ENCODE measurements around the gene POSTN.
"Not testable (repeated sequence)": the region's sequence is repeated elsewhere in the genome, so short reads cannot be mapped to it uniquely, and the experiment has no call there.

Gene POSTN

GRCh38 chr13:37561031-37561430 lies 37.5 kb downstream of the POSTN start:
- H3K36me3 ChIP-seq (ENCODE audit: control insufficient read depth in 2 of 2, insufficient read depth in 2 of 2, low read length in 2 of 2) = no peaks in the 10 kb centered on the region
- no peak overlapping the region for H3K9ac ChIP-seq (ENCODE audit: low read depth in 1 of 2, low read length in 2 of 2)
- no peak overlapping the region for H3K27ac ChIP-seq (ENCODE audit: low read depth in 2 of 2, low read length in 2 of 2)
- H3K9me3 ChIP-seq (ENCODE audit: control insufficient read depth in 2 of 2, low read length in 2 of 2) = peaks cover 0 to 3% of the 10 kb centered on the region in 2 donors
- H3K4me3 ChIP-seq (ENCODE audit: low read length in 2 of 2) = no peak overlapping the region
- no peaks in the 10 kb centered on the region for H3K27me3 ChIP-seq (ENCODE audit: control insufficient read depth in 2 of 2, insufficient read depth in 2 of 2, low read length in 2 of 2)
- no peaks in the 10 kb centered on the region for H3K4me1 ChIP-seq (ENCODE audit: control insufficient read depth in 2 of 2, insufficient read depth in 2 of 2, low read length in 2 of 2)

GRCh38 chr13:37560526-37560925 lies 38.0 kb downstream of the POSTN start:
- Histone ChIP-seq H3K36me3 (ENCODE audit: control insufficient read depth in 2 of 2, insufficient read depth in 2 of 2, low read length in 2 of 2) (no peaks in the 10 kb centered on the region), H3K4me3 (ENCODE audit: low read length in 2 of 2) (no peak overlapping the region), H3K4me1 (ENCODE audit: control insufficient read depth in 2 of 2, insufficient read depth in 2 of 2, low read length in 2 of 2) (no peaks in the 10 kb centered on the region), H3K9me3 (ENCODE audit: control insufficient read depth in 2 of 2, low read length in 2 of 2) (peaks cover 0 to 3% of the 10 kb centered on the region in 2 donors), H3K27me3 (ENCODE audit: control insufficient read depth in 2 of 2, insufficient read depth in 2 of 2, low read length in 2 of 2) (no peaks in the 10 kb centered on the region), H3K27ac (ENCODE audit: low read depth in 2 of 2, low read length in 2 of 2) (no peak overlapping the region), H3K9ac (ENCODE audit: low read depth in 1 of 2, low read length in 2 of 2) (no peak overlapping the region)

DNA sequence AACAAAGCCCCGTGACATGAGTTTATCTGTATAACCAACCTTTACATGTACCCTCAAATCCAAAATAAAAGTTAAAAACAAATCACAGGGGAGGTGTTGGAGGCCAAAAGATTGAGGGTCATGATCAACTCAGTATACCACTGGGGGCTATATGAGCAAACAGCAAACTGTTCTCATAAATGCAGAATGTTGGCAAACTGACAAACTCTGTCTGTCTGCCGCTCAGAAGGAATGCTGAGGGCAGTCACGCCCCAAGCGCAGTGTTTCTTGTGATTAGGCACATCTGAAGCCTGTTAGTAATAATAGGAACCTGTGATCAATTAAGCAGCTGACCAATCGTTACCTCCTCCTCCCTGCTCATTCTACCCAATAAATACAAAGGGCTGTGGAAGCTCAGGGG lies 39.8 kb downstream of the POSTN start:
- H3K36me3 ChIP-seq (ENCODE audit: control insufficient read depth in 2 of 2, insufficient read depth in 2 of 2, low read length in 2 of 2); H3K9ac ChIP-seq (ENCODE audit: low read depth in 1 of 2, low read length in 2 of 2); H3K27ac ChIP-seq (ENCODE audit: low read depth in 2 of 2, low read length in 2 of 2); H3K9me3 ChIP-seq (ENCODE audit: control insufficient read depth in 2 of 2, low read length in 2 of 2); H3K27me3 ChIP-seq (ENCODE audit: control insufficient read depth in 2 of 2, insufficient read depth in 2 of 2, low read length in 2 of 2); H3K4me3 ChIP-seq (ENCODE audit: low read length in 2 of 2); H3K4me1 ChIP-seq (ENCODE audit: control insufficient read depth in 2 of 2, insufficient read depth in 2 of 2, low read length in 2 of 2): not testable (repeated sequence)

GRCh38 chr13:37546087-37546486 lies 52.5 kb downstream of the POSTN start:
- Histone ChIP-seq H3K36me3 (ENCODE audit: control insufficient read depth in 2 of 2, insufficient read depth in 2 of 2, low read length in 2 of 2) (no peaks in the 10 kb centered on the region), H3K4me3 (ENCODE audit: low read length in 2 of 2) (no peak overlapping the region), H3K27ac (ENCODE audit: low read depth in 2 of 2, low read length in 2 of 2) (no peak overlapping the region), H3K9me3 (ENCODE audit: control insufficient read depth in 2 of 2, low read length in 2 of 2) (no peaks in the 10 kb centered on the region), H3K9ac (ENCODE audit: low read depth in 1 of 2, low read length in 2 of 2) (no peak overlapping the region), H3K4me1 (ENCODE audit: control insufficient read depth in 2 of 2, insufficient read depth in 2 of 2, low read length in 2 of 2) (no peaks in the 10 kb centered on the region), H3K27me3 (ENCODE audit: control insufficient read depth in 2 of 2, insufficient read depth in 2 of 2, low read length in 2 of 2) (no peaks in the 10 kb centered on the region)

DNA sequence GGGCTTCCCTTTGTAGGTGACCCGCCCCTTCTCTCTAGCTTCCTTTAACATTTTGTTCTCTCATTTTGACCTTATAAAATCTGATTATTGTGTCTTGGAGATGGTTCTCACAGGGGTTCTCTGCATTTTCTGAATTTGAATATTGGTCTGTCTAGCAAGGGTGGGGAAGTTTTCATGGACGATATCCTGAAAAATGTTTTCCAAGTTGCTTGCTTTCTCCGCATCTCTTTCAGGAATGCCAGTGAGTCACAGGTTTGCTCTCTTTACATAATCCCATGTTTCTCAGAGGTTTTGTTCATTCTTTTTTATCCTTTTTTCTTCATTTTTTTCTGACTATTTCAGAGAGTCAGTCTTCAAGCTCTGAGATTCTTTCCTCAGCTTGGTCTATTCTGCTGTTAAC lies 53.6 kb downstream of the POSTN start:
- Histone ChIP-seq H3K9me3 (ENCODE audit: control insufficient read depth in 2 of 2, low read length in 2 of 2) (no peaks in the 10 kb centered on the region), H3K27ac (ENCODE audit: low read depth in 2 of 2, low read length in 2 of 2) (no peak overlapping the region), H3K4me3 (ENCODE audit: low read length in 2 of 2) (no peak overlapping the region), H3K9ac (ENCODE audit: low read depth in 1 of 2, low read length in 2 of 2) (no peak overlapping the region), H3K36me3 (ENCODE audit: control insufficient read depth in 2 of 2, insufficient read depth in 2 of 2, low read length in 2 of 2) (no peaks in the 10 kb centered on the region), H3K4me1 (ENCODE audit: control insufficient read depth in 2 of 2, insufficient read depth in 2 of 2, low read length in 2 of 2) (no peaks in the 10 kb centered on the region), H3K27me3 (ENCODE audit: control insufficient read depth in 2 of 2, insufficient read depth in 2 of 2, low read length in 2 of 2) (no peaks in the 10 kb centered on the region)

- Histone ChIP-seq H3K9me3 (ENCODE audit: control insufficient read depth in 2 of 2, low read length in 2 of 2) (no peaks in the 10 kb centered on the region), H3K4me3 (ENCODE audit: low read length in 2 of 2) (no peak overlapping the region), H3K27ac (ENCODE audit: low read depth in 2 of 2, low read length in 2 of 2) (no peak overlapping the region), H3K36me3 (ENCODE audit: control insufficient read depth in 2 of 2, insufficient read depth in 2 of 2, low read length in 2 of 2) (no peaks in the 10 kb centered on the region), H3K27me3 (ENCODE audit: control insufficient read depth in 2 of 2, insufficient read depth in 2 of 2, low read length in 2 of 2) (no peaks in the 10 kb centered on the region), H3K9ac (ENCODE audit: low read depth in 1 of 2, low read length in 2 of 2) (no peak overlapping the region), H3K4me1 (ENCODE audit: control insufficient read depth in 2 of 2, insufficient read depth in 2 of 2, low read length in 2 of 2) (no peaks in the 10 kb centered on the region)
These were observed 58.5 kb downstream of the POSTN start for GRCh38 chr13:37539976-37540605.

GRCh38 chr13:37539170-37539569 lies 59.4 kb downstream of the POSTN start:
- H3K4me1 ChIP-seq (ENCODE audit: control insufficient read depth in 2 of 2, insufficient read depth in 2 of 2, low read length in 2 of 2) = no peaks in the 10 kb centered on the region
- no peak overlapping the region for H3K27ac ChIP-seq (ENCODE audit: low read depth in 2 of 2, low read length in 2 of 2)
- H3K4me3 ChIP-seq (ENCODE audit: low read length in 2 of 2) = no peak overlapping the region
- no peaks in the 10 kb centered on the region for H3K27me3 ChIP-seq (ENCODE audit: control insufficient read depth in 2 of 2, insufficient read depth in 2 of 2, low read length in 2 of 2)
- no peaks in the 10 kb centered on the region for H3K36me3 ChIP-seq (ENCODE audit: control insufficient read depth in 2 of 2, insufficient read depth in 2 of 2, low read length in 2 of 2)
- no peaks in the 10 kb centered on the region for H3K9me3 ChIP-seq (ENCODE audit: control insufficient read depth in 2 of 2, low read length in 2 of 2)
- no peak overlapping the region for H3K9ac ChIP-seq (ENCODE audit: low read depth in 1 of 2, low read length in 2 of 2)

DNA sequence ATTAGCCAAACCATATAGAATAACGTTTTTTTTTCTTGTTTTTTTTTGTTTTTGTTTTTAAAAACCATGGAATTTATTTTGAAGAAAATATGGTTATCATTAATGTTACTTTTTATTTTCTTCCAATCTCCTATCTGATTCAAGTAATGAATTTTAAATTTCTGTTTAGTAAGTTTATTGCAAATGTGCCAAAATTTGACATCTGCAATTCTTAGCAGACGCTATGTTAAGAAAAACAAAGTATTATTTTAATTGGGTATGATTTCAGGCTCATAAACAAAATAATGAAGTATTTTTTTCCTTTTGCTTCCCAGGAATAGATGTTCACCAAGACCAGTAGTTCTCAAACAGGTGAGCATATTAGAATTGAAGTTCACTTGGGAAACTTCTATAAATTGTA lies 63.1 kb downstream of the POSTN start:
- no peak overlapping the region for H3K4me3 ChIP-seq (ENCODE audit: low read length in 2 of 2)

GRCh38 chr13:37534676-37535075 lies 63.9 kb downstream of the POSTN start:
- Histone ChIP-seq H3K36me3 (ENCODE audit: control insufficient read depth in 2 of 2, insufficient read depth in 2 of 2, low read length in 2 of 2) (no peaks in the 10 kb centered on the region), H3K4me3 (ENCODE audit: low read length in 2 of 2) (no peak overlapping the region), H3K9me3 (ENCODE audit: control insufficient read depth in 2 of 2, low read length in 2 of 2) (peaks cover 0 to 3% of the 10 kb centered on the region in 2 donors), H3K27ac (ENCODE audit: low read depth in 2 of 2, low read length in 2 of 2) (no peak overlapping the region), H3K27me3 (ENCODE audit: control insufficient read depth in 2 of 2, insufficient read depth in 2 of 2, low read length in 2 of 2) (no peaks in the 10 kb centered on the region), H3K9ac (ENCODE audit: low read depth in 1 of 2, low read length in 2 of 2) (no peak overlapping the region), H3K4me1 (ENCODE audit: control insufficient read depth in 2 of 2, insufficient read depth in 2 of 2, low read length in 2 of 2) (no peaks in the 10 kb centered on the region)

More for the DNA sequence above, 63.1 kb downstream of the POSTN start:
- H3K9ac ChIP-seq (ENCODE audit: low read depth in 1 of 2, low read length in 2 of 2) = no peak overlapping the region
- H3K9me3 ChIP-seq (ENCODE audit: control insufficient read depth in 2 of 2, low read length in 2 of 2) = peaks cover 0 to 3% of the 10 kb centered on the region in 2 donors
- H3K36me3 ChIP-seq (ENCODE audit: control insufficient read depth in 2 of 2, insufficient read depth in 2 of 2, low read length in 2 of 2) = no peaks in the 10 kb centered on the region
- H3K27ac ChIP-seq (ENCODE audit: low read depth in 2 of 2, low read length in 2 of 2) = no peak overlapping the region
- no peaks in the 10 kb centered on the region for H3K27me3 ChIP-seq (ENCODE audit: control insufficient read depth in 2 of 2, insufficient read depth in 2 of 2, low read length in 2 of 2)
- no peaks in the 10 kb centered on the region for H3K4me1 ChIP-seq (ENCODE audit: control insufficient read depth in 2 of 2, insufficient read depth in 2 of 2, low read length in 2 of 2)

- no peak overlapping the region for H3K27ac ChIP-seq (ENCODE audit: low read depth in 2 of 2, low read length in 2 of 2)
- H3K4me1 ChIP-seq (ENCODE audit: control insufficient read depth in 2 of 2, insufficient read depth in 2 of 2, low read length in 2 of 2) = no peaks in the 10 kb centered on the region
- H3K9me3 ChIP-seq (ENCODE audit: control insufficient read depth in 2 of 2, low read length in 2 of 2) = peaks cover 0 to 3% of the 10 kb centered on the region in 2 donors
- no peak overlapping the region for H3K9ac ChIP-seq (ENCODE audit: low read depth in 1 of 2, low read length in 2 of 2)
- H3K4me3 ChIP-seq (ENCODE audit: low read length in 2 of 2) = no peak overlapping the region
- no peaks in the 10 kb centered on the region for H3K36me3 ChIP-seq (ENCODE audit: control insufficient read depth in 2 of 2, insufficient read depth in 2 of 2, low read length in 2 of 2)
- no peaks in the 10 kb centered on the region for H3K27me3 ChIP-seq (ENCODE audit: control insufficient read depth in 2 of 2, insufficient read depth in 2 of 2, low read length in 2 of 2)
These were observed 64.4 kb downstream of the POSTN start for GRCh38 chr13:37534181-37534580.

GRCh38 chr13:37531049-37531448 lies 67.5 kb downstream of the POSTN start:
- Histone ChIP-seq H3K36me3 (ENCODE audit: control insufficient read depth in 2 of 2, insufficient read depth in 2 of 2, low read length in 2 of 2) (no peaks in the 10 kb centered on the region), H3K27me3 (ENCODE audit: control insufficient read depth in 2 of 2, insufficient read depth in 2 of 2, low read length in 2 of 2) (no peaks in the 10 kb centered on the region), H3K27ac (ENCODE audit: low read depth in 2 of 2, low read length in 2 of 2) (no peak overlapping the region), H3K9me3 (ENCODE audit: control insufficient read depth in 2 of 2, low read length in 2 of 2) (peaks cover 0 to 3% of the 10 kb centered on the region in 2 donors), H3K4me1 (ENCODE audit: control insufficient read depth in 2 of 2, insufficient read depth in 2 of 2, low read length in 2 of 2) (no peaks in the 10 kb centered on the region), H3K9ac (ENCODE audit: low read depth in 1 of 2, low read length in 2 of 2) (no peak overlapping the region), H3K4me3 (ENCODE audit: low read length in 2 of 2) (no peak overlapping the region)
